ENCODE measurements around the gene ATP8B2. TPM values are rescaled to one million over a fixed set of nuclear protein-coding genes. Genes with fewer than 3 reads are reported as not detected.
A peak's percentile ranks its signal among the peaks of the same experiment; 100 is the strongest.
"Not testable (repeated sequence)": the region's sequence is repeated elsewhere in the genome, so short reads cannot be mapped to it uniquely, and the experiment has no call there.

ATP8B2 gene, protein sequence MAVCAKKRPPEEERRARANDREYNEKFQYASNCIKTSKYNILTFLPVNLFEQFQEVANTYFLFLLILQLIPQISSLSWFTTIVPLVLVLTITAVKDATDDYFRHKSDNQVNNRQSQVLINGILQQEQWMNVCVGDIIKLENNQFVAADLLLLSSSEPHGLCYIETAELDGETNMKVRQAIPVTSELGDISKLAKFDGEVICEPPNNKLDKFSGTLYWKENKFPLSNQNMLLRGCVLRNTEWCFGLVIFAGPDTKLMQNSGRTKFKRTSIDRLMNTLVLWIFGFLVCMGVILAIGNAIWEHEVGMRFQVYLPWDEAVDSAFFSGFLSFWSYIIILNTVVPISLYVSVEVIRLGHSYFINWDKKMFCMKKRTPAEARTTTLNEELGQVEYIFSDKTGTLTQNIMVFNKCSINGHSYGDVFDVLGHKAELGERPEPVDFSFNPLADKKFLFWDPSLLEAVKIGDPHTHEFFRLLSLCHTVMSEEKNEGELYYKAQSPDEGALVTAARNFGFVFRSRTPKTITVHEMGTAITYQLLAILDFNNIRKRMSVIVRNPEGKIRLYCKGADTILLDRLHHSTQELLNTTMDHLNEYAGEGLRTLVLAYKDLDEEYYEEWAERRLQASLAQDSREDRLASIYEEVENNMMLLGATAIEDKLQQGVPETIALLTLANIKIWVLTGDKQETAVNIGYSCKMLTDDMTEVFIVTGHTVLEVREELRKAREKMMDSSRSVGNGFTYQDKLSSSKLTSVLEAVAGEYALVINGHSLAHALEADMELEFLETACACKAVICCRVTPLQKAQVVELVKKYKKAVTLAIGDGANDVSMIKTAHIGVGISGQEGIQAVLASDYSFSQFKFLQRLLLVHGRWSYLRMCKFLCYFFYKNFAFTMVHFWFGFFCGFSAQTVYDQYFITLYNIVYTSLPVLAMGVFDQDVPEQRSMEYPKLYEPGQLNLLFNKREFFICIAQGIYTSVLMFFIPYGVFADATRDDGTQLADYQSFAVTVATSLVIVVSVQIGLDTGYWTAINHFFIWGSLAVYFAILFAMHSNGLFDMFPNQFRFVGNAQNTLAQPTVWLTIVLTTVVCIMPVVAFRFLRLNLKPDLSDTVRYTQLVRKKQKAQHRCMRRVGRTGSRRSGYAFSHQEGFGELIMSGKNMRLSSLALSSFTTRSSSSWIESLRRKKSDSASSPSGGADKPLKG
- 90.0 and 108 TPM in 2 replicates for total RNA-seq

GRCh38 chr1:154324669-154325582 is at the start of gene ATP8B2:
Gene ATP8B2 (plus strand): TSS chr1:154325525. CDS start chr1:154328142, 2,617 bp downstream.
- peak; percentile 88 for DNase-seq

DNA sequence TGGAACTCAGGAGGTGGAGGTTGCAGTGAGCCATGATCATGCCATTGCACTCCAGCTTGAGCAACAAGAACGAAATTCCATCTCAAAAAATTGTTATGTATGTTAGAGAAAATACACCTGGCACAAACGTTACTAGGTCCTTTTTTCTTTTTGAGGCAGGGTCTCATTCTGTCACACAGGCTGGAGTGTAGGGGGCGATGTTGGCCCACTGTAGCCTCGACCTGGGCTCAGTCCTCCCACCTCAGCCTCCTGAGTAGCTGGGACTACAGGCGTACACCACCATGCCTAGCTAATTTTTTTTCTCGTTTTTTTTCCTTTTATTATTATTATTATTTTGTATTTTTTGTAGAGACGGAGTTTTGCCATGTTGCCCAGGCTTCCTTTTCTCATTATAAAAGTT is 48.5 kb upstream of the ATP8B2 start:
- peak; percentile 32 for DNase-seq

- DNase-seq, result not testable (repeated sequence)
These were observed 37.7 kb upstream of the ATP8B2 start for GRCh38 chr1:154287591-154287990.

DNA sequence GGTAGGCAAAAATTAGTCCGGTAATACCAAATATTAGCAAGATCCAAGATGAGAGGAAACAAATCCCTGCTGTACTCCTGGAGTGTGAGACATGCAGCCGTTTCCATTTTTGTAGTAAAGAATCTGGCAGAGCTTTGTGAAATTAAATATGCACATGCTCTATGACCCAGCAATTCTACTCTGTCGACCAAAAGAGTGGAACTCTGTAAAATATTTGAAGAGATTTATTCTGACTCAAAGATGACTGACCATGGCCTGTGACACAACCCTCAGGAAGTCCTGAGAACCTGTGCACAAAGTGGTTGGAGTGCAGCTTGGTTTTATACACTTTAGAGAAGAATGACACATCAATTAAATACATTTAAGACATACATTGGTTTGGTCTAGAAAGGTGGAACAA is 36.7 kb upstream of the ATP8B2 start:
- no peak for DNase-seq

- DNase-seq, result no peak
These were observed 34.4 kb upstream of the ATP8B2 start for GRCh38 chr1:154290921-154291320.

DNA sequence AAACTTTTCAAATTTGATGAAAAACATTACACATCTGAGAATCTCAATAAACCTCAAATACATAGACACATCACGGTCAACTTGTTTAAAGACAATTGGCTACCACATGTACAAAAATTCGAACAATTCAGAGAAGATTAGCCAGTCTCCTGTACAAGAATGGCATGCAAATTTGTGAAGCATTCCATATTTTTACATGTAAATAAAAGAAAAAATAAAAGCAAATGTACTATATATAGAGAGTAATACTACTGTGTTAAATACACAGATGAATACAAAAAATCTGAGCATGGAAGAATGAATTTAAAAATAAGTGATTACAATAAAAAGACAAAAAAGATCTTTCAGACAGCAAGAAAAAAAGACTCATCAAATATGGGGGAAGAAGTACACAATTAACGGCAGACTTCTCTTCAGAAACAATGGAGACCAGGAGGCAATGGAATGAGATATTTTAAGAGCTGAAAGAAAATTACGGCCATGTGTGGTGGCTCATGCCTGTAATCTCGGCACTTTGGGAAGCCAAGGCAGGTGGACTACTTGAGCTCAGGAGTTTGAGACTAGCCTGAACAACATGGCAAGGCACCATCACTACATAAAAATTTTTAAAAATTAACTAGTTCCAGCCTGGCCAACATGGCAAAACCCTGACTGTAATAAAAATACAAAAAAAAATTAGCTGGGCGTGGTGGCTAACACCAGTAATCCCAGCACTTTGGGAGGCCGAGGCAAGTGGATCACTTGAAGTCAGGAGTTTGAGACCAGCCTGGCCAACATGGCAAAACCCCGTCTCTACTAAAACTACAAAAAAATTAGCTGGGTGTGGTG is 29.7 kb upstream of the ATP8B2 start:
- DNase-seq, result no peak

- DNase-seq, result no peak
These were observed 23.7 kb upstream of the ATP8B2 start for GRCh38 chr1:154301582-154301981.

- DNase-seq, result peak; percentile 7
These were observed 20.5 kb upstream of the ATP8B2 start for GRCh38 chr1:154304664-154305337.

DNA sequence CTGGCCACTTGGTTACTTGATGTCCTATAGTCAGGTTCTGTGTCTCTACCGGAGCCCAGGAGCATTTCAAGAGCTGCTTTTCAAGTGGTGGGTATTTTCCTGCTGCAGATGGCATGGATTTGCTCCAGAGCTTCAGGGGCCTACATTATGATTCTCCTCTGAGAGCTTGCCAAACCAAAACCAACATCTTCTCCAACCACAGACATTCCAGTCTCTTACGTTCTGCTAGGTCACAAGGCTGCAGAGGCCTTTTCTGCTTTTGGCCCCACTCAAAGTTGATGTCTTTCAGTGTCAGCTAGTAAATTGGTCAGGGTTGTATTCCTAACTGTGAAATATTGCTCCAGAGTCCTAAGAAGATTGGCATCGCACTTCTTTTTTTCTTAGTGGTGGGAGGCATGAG is 19.2 kb upstream of the ATP8B2 start:
- DNase-seq, result no peak

DNA sequence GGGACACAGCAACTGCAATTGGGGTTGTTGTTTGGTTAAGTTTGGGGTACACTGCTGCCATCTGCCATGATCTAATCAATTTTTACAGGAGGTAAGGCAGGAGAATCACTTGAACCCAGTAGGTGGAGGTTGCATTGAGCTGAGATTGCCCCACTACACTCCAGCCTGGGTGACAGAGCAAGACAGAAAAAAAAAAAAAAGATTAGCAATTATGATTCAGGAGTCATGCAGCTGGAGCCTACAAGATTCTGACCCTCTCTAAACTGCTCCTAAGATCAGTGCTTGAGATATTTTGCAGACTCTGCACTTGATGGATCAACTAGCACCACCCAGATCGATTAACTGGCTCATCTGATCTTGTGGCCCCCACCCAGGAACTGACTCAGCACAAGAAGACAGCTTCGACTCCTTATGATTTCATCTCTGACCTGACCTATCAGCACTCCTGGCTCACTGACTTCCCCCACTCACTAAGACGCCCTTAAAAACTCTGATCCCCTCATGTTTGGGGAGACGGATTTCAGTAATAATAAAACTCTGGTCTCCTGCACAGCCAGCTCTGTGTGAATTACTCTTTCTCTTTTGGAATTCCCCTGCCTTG is 17.6 kb upstream of the ATP8B2 start:
- DNase-seq, result not testable (repeated sequence)

- DNase-seq, result not testable (repeated sequence)
These were observed 16.2 kb upstream of the ATP8B2 start for GRCh38 chr1:154309136-154309535.

GRCh38 chr1:154312229-154313065 is 12.9 kb upstream of the ATP8B2 start:
- DNase-seq, result not testable (repeated sequence)

DNA sequence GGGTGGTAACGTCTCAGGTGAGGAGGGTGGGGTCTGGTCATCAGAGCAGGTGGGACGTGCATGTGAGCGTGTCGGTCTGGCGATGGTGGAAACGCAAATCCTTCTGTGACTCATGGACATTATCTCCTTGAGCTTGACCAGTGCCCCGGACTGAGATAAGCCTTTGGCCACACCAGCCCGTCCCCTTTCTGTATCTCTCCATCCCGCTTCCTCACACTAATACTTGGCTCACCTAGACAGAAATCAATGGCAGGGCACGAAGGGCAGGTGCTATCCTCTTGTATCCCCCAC is 12.3 kb upstream of the ATP8B2 start:
- no peak for DNase-seq

DNA sequence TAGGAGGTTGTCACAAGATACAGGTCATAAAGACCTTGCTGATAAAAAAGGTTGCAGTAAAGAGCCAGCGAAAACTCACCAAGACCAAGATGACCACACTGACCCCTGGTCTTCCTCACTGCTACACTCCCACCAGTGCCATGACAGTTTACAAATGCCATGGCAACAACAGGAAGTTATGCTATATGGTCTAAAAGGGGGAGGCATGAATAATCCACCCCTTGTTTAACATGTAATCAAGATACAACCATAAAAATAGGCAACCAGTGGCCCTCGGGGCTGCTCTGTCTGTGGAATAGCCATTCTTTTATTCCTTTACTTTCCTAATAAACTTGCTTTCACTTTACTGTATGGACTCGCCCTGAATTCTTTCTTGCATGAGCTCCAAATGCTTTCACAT is 11.1 kb upstream of the ATP8B2 start:
- DNase-seq, result not testable (repeated sequence)

DNA sequence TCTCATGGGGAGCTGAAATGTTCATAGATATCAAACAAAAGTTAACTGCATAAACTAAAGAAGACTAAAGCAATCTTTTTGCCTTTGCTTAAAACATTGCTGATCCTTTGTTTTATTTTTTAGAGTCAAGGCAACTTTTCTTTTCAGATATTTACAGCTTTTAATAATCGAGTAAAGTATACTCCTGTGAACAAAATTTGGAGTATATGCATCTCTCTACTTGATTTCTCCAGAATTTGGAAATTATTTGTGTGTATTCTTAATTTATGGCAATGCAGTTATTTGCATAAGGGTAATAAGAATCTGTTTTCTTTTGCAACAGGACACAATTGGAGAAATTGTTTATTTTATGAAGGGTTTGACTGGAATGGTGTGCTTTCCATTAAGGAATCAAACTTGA is 8.6 kb upstream of the ATP8B2 start:
- DNase-seq, result no peak

DNA sequence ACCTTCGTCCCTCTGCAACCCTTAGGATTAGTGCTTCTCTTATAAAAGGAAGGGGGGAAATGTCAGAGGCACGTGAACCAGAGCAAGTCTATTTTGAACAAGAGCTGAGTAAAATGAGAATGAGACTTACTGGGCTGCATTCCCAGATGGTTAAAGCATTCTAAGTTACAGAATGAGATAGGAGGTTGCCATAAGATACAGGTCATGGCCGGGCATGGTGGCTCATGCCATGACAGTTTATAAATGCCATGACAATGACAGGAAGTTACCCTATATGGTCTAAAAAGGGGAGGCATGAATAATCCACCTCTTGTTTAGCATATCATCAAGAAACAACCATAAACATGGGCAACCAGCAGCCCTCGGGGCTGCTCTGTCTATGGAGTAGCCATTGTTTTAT is 6.9 kb upstream of the ATP8B2 start:
- DNase-seq, result no peak

DNA sequence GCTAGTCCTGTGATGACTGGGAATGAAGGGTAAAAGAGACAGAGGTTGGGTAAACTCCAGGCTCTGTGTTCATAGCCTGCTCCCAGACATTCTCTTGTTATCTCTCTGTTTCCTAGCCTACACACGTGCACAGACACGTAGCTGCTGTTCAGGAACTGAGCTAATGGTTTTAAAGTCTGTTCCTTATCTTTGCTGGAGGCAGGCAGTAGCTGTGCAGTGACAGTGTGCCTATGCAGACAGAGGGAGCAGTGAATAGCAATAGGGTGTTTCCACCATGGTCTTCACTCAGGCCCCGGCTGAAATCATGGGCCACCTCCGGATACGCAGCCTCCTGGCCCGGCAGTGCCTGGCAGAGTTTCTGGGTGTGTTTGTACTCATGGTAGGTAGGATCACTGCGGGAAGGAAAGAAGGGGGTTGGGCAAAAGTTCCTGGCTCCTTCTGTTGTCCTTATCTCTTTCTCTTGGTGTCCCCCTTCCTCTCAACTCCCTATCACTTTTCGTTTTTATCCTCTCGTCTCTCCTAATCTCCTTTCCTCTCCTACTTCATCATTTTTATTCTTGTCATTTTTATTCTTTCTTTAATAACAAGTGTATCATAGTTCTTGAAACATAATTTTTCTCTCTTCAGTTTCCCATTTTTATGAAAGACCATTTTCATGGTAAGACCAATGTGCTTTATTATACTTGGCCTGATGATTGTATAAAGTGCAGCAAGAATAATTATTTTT is 4.3 kb upstream of the ATP8B2 start, which contains the start of gene AQP10:
AQP10 (plus strand) TSS at position 212 of the 727 bp plus-strand sequence; CDS start at position 275, 63 bp downstream.
- DNase-seq, result peak; percentile 32

GRCh38 chr1:154321609-154321934 is 3.8 kb upstream of the ATP8B2 start:
- DNase-seq, result not testable (repeated sequence)

Measured in dermis blood vessel endothelial cell (primary cell).